Activated CD4-positive, CD25-positive, alpha-beta regulatory T cell (primary cell): Measurements from ENCODE around the gene XRCC5.

Experiments used
- DNase-seq, 4 experiments: peaks; one replicate each; lab custom pipeline; 2025; lab: John Stamatoyannopoulos, UW

Gene XRCC5

GRCh38 chr2:216156822-216157221 lies 47.7 kb downstream of the XRCC5 start:
- no peak for DNase-seq

- no peak for DNase-seq
Measured at GRCh38 chr2:216159144-216159543, 50.0 kb downstream of the XRCC5 start.

- no peak for DNase-seq
Measured at GRCh38 chr2:216159646-216160045, 50.5 kb downstream of the XRCC5 start.

- no peak for DNase-seq
Measured at GRCh38 chr2:216160786-216161185, 51.6 kb downstream of the XRCC5 start.

GRCh38 chr2:216161967-216162366 lies 52.8 kb downstream of the XRCC5 start:
- no peak for DNase-seq

- no peak for DNase-seq
Measured at GRCh38 chr2:216163518-216163917, 54.4 kb downstream of the XRCC5 start.

- no peak for DNase-seq
Measured at GRCh38 chr2:216164087-216164486, 54.9 kb downstream of the XRCC5 start.

GRCh38 chr2:216164576-216164975 lies 55.4 kb downstream of the XRCC5 start:
- DNase-seq = no peak

- DNase-seq = no peak
Measured at GRCh38 chr2:216165711-216166110, 56.6 kb downstream of the XRCC5 start.

GRCh38 chr2:216169087-216169486 lies 59.9 kb downstream of the XRCC5 start:
- DNase-seq = no peak

- DNase-seq = no peak
Measured at GRCh38 chr2:216170076-216170763, 61.1 kb downstream of the XRCC5 start.

- no peak for DNase-seq
Measured at GRCh38 chr2:216171011-216171410, 61.9 kb downstream of the XRCC5 start.

GRCh38 chr2:216172493-216172892 lies 63.3 kb downstream of the XRCC5 start:
- no peak for DNase-seq

- no peak for DNase-seq
Measured at GRCh38 chr2:216179015-216179414, 69.9 kb downstream of the XRCC5 start.

- DNase-seq = no peak
Measured at GRCh38 chr2:216181351-216181750, 72.2 kb downstream of the XRCC5 start.

GRCh38 chr2:216181953-216182461 lies 72.9 kb downstream of the XRCC5 start:
- no peak for DNase-seq

GRCh38 chr2:216183462-216183861 lies 74.3 kb downstream of the XRCC5 start:
- no peak for DNase-seq

- DNase-seq = no peak
Measured at GRCh38 chr2:216188559-216188850, 79.4 kb downstream of the XRCC5 start.

- DNase-seq = no peak
Measured at GRCh38 chr2:216188956-216189355, 79.8 kb downstream of the XRCC5 start.

GRCh38 chr2:216189410-216189809 lies 80.3 kb downstream of the XRCC5 start:
- DNase-seq = no peak

GRCh38 chr2:216192181-216192580 lies 83.0 kb downstream of the XRCC5 start:
- DNase-seq = no peak

GRCh38 chr2:216192931-216193330 lies 83.8 kb downstream of the XRCC5 start:
- DNase-seq = no peak

GRCh38 chr2:216194013-216194412 lies 84.9 kb downstream of the XRCC5 start:
- DNase-seq = no peak

GRCh38 chr2:216194561-216194960 lies 85.4 kb downstream of the XRCC5 start:
- DNase-seq = no peak
